Cardiac fibroblast (primary cell): Measurements from ENCODE around the gene MORC4.

Experiments used
- DNase-seq, 2 donors: peaks; one replicate each; pipeline versions ENCODE4 v3.0.0 to v3.0.0-alpha.2; 2010; ENCODE audit warnings: low read depth in 2 of 2
- H3K4me3 ChIP-seq, 2 donors: replicated peaks in 1 of 2; 1 replicate in 1 of 2; 2 replicates in 1 of 2; pipeline ENCODE4 v1.5.1; 2011; ENCODE audit warnings: low read depth in 2 of 2, low read length in 2 of 2, mild to moderate bottlenecking in 2 of 2, moderate library complexity in 1 of 2
- TF ChIP-seq, protein P1 (sequence below): IDR thresholded peaks from one replicate; pipeline ENCODE4 v1.5.1; 2011; ENCODE audit warnings: low read depth, mild to moderate bottlenecking, low read length, inconsistent platforms

MORC4 gene

GRCh38 chrX:106955004-106955772, 44.8 kb downstream of the MORC4 start:
- TF ChIP-seq, protein P1, sequence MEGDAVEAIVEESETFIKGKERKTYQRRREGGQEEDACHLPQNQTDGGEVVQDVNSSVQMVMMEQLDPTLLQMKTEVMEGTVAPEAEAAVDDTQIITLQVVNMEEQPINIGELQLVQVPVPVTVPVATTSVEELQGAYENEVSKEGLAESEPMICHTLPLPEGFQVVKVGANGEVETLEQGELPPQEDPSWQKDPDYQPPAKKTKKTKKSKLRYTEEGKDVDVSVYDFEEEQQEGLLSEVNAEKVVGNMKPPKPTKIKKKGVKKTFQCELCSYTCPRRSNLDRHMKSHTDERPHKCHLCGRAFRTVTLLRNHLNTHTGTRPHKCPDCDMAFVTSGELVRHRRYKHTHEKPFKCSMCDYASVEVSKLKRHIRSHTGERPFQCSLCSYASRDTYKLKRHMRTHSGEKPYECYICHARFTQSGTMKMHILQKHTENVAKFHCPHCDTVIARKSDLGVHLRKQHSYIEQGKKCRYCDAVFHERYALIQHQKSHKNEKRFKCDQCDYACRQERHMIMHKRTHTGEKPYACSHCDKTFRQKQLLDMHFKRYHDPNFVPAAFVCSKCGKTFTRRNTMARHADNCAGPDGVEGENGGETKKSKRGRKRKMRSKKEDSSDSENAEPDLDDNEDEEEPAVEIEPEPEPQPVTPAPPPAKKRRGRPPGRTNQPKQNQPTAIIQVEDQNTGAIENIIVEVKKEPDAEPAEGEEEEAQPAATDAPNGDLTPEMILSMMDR, result no peak
- H3K4me3 ChIP-seq, result no peak overlapping the region
- peak; percentile 4 to 43 for DNase-seq

GRCh38 chrX:106954041-106954440, 46.0 kb downstream of the MORC4 start:
- TF ChIP-seq, protein P1, result no peak
- DNase-seq, result no peak

DNA sequence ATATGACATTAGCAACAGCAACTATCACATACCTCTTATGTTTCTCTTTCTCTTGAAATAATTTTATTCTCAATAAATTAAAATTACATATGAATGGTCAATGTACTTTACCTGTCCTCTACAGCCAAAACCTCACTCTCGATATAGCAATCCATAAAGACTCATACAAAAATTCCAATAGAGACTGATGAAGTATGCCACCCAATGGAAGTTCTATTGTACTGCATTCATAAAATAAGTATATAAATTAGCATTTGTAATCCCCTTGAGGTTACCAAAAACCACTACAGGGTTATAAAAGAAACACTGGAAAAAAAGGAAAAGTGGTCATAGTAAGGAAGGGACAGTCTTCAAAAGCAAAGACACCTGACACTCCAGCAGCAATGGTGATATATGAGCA, 47.0 kb downstream of the MORC4 start:
- peak; percentile 48 to 53 for DNase-seq

More at GRCh38 chrX:106954041-106954440, 46.0 kb downstream of the MORC4 start:
- no peak overlapping the region for H3K4me3 ChIP-seq

GRCh38 chrX:106952538-106952937, 47.5 kb downstream of the MORC4 start:
- no peak for DNase-seq
- TF ChIP-seq, protein P1, result no peak
- no peak overlapping the region for H3K4me3 ChIP-seq

More for the DNA sequence above, 47.0 kb downstream of the MORC4 start:
- H3K4me3 ChIP-seq, result no peak overlapping the region
- TF ChIP-seq, protein P1, result peak; percentile 39

DNA sequence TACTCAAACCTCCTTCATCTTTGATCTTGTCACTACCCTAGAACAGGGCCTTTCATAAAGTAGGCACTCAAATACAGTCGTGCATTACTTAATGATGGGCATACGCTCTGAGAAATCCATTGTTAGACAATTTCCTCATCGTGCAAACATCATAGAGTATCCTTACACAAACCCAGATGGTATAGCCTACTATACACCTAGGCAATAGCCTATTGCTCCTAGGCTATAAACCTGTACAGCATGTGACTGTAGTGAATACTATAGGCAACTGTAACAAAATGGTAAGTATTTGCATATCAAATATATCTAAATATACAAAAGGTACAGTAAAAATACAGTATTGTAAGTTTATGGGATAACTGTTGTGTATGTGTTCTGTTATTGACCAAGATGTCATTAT, 47.9 kb downstream of the MORC4 start:
- TF ChIP-seq, protein P1, result no peak
- no peak for DNase-seq
- no peak overlapping the region for H3K4me3 ChIP-seq

GRCh38 chrX:106951230-106951629, 48.8 kb downstream of the MORC4 start:
- no peak overlapping the region for H3K4me3 ChIP-seq
- TF ChIP-seq, protein P1, result no peak
- no peak for DNase-seq
